Immature natural killer cell (primary cell): ENCODE results near the gene CEACAM19. TPM values are rescaled to one million over a fixed set of nuclear protein-coding genes. Genes with fewer than 3 reads are reported as not detected.
"Not testable (repeated sequence)": the region's sequence is repeated elsewhere in the genome, so short reads cannot be mapped to it uniquely, and the experiment has no call there.

ENCODE experiments used
- DNase-seq, 3 donors: peaks; one replicate each; pipeline ENCODE4 v3.0.0; 2022; ENCODE audit warnings: mixed read lengths in 1 of 3
- H3K27ac Mint-ChIP-seq, 6 donors: one replicate each; pipeline ENCODE4 v1.8.0; 2020; ENCODE audit warnings: mixed read lengths in 6 of 6, mild to moderate bottlenecking in 5 of 6, inconsistent platforms in 4 of 6, moderate library complexity in 3 of 6
- H3K27me3 Mint-ChIP-seq, 3 donors: one replicate each; pipeline ENCODE4 v1.8.0; 2020 to 2021; ENCODE audit warnings: low read depth in 3 of 3, mild to moderate bottlenecking in 3 of 3, mixed read lengths in 3 of 3, moderate library complexity in 3 of 3, inconsistent platforms in 1 of 3
- H3K36me3 Mint-ChIP-seq, 3 donors: one replicate each; pipeline ENCODE4 v1.8.0; 2020; ENCODE audit warnings: mixed read lengths in 3 of 3, inconsistent platforms in 2 of 3, mild to moderate bottlenecking in 2 of 3
- H3K4me1 Mint-ChIP-seq, 2 donors: one replicate each; pipeline ENCODE4 v1.8.0; 2020; ENCODE audit warnings: inconsistent platforms in 2 of 2, mild to moderate bottlenecking in 2 of 2, mixed read lengths in 2 of 2, moderate library complexity in 1 of 2
- H3K4me3 Mint-ChIP-seq, 5 donors: one replicate each; pipeline ENCODE4 v1.8.0; 2020; ENCODE audit warnings: mild to moderate bottlenecking in 5 of 5, mixed read lengths in 5 of 5, inconsistent platforms in 3 of 5, moderate library complexity in 3 of 5
- H3K9me3 Mint-ChIP-seq, 6 donors: one replicate each; pipeline ENCODE4 v1.8.0; 2020; ENCODE audit warnings: mild to moderate bottlenecking in 6 of 6, mixed read lengths in 6 of 6, inconsistent platforms in 4 of 6, moderate library complexity in 3 of 6
- polyA plus RNA-seq, 3 donors: library from polyadenylated mRNA; unstranded; fragments of 300-500 nt; fragmentation: Illumina TruSeq; gene quantifications; one replicate each; pipeline ENCODE4 v1.2.3, GENCODE V29; 2021

CEACAM19 gene
- polyA plus RNA-seq, 3 donors from 2014 or later, result 0.22 TPM; not detected in 2

DNA sequence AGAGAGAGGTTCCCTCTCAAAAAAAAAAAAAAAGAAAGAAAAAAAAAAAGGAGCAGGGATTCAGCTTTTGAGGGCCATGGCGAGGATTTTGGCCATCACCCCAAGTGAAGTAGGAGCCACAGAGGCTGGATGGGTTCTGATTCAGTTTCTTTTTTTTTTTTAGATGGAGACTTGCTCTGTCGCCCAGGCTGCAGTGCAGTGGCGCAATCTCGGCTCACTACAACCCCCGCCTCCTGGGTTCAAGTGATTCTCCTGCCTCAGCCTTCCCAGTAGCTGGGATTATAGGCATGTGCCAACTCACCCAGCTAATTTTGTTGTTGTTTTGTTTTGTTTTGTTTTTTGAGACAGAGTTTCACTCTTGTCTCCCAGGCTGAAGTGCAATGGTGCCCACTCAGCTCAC lies 50.1 kb downstream of the CEACAM19 start:
- DNase-seq, H3K36me3 Mint-ChIP-seq, H3K4me3 Mint-ChIP-seq: not testable (repeated sequence)

DNA sequence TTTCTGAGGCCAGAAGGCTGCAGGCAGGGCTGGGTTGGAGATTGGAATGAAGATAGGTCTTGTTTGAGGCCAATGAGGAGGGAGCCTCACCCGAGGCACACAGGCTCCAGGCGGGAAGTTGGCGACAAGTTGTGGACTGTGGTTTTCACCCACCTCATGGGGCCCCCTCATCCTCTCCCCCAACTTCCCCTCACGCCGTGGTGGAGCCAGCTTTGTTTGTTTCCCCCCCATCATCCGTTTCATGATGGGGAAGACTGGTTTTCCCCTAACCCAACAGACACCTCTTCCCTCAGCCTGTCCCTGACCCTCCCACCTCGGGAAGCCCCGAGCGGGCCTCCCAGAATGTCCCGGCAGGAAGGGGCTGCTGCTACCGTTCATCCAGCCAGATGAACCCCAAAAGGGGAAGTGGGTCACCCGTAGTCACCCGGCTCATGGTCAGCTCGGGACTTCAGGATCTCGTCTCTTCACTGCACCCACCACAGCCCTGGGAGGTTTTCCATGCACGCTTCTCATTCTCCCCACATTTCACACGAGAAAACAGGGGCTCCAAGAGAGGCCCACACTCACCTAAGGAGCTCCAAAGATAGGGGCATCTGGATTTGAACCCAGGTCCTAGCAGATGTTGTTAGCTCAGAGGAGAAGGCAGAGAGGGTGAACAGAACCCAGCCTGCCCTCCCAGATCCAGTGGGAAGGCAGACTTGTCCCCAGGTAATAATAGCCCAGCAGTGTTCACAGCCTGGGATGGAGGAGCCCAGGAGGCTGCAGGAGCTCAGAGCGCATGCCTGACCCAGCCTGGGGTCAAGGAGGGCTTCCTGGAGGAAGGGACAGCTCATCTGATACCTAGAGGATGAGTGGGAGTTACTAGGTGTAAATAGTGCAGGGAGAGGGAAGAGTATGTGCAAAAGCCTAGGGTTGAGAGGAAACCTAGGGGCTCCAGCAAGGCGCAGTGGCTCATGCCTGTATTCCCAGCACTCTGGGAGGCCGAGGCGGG lies 51.1 kb downstream of the CEACAM19 start:
- Mint-ChIP-seq H3K4me3 (no peak overlapping the region), H3K36me3 (no peaks in the 10 kb centered on the region), H3K9me3 (no peaks in the 10 kb centered on the region), H3K27ac (peak overlapping the region in 1 of 6 donors; percentile 48), H3K4me1 (peaks cover 18 to 23% of the 10 kb centered on the region in 2 donors), H3K27me3 (peaks cover 0 to 12% (median 6%) of the 10 kb centered on the region in 3 donors)
- peak in 1 of 3 donors; percentile 24 for DNase-seq

More for the DNA sequence above, 50.1 kb downstream of the CEACAM19 start:
- not testable (repeated sequence) for H3K9me3 Mint-ChIP-seq, H3K27ac Mint-ChIP-seq
- Mint-ChIP-seq H3K4me1 (peaks cover 18 to 23% of the 10 kb centered on the region in 2 donors), H3K27me3 (peaks cover 0 to 12% (median 6%) of the 10 kb centered on the region in 3 donors)

DNA sequence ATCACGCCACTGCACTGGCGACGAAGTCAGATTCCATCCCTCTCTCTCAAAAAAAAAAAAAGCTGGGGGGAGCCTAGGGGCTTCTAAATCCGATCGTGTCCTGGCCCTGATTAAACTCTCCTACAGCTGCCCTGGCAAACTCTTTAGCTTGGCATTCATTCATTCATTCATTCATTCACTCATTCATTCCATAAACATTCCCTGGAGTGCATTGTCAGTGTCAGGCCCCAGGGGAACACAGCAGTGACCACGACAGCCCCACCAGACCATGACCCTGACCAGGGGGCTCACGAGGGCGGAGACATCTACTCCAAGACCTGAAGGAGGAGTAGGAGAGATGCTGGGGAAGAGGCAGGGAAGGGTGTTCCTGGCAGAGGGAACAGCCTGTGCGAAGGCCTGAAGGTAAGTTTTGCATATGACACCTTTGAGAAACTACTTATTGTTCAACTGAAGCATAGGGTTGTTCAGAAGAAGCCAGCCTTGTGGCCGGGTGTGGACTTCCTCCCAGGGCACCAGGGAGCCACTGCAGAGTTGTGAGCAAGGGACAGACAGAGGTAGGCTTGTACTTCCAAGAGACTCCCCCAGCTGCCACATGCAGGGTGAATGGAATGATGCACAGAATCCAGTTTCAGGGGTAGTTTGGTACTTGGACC lies 52.1 kb downstream of the CEACAM19 start:
- Mint-ChIP-seq H3K27ac (peak overlapping the region in 2 of 6 donors; percentile 61 to 71), H3K4me3 (no peak overlapping the region), H3K36me3 (no peaks in the 10 kb centered on the region), H3K9me3 (no peaks in the 10 kb centered on the region), H3K4me1 (peaks cover 27 to 31% of the 10 kb centered on the region in 2 donors), H3K27me3 (peaks cover 0 to 14% (median 6%) of the 10 kb centered on the region in 3 donors)
- DNase-seq, result no peak

DNA sequence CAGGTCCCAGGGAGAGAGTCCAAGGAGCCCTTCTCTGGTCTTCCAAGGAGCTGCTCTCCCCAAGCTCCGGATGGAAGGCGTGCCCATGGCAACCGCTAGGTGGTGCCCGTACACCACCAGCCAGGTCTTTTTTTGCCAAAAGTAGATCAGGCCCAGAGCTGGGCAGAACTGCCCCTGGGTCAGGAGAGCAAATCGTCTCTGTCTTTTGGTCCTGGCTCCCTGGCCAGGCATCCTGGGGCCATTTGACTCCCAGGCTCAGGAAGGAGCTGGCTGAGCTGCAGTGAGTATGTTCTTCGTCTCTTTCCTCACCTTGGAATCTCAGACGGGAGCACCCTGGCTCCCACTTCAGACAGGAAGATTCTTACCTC lies 52.7 kb downstream of the CEACAM19 start:
- peak overlapping the region in 1 of 5 donors; percentile 49 for H3K4me3 Mint-ChIP-seq
- peaks cover 0 to 14% (median 6%) of the 10 kb centered on the region in 3 donors for H3K27me3 Mint-ChIP-seq
- H3K4me1 Mint-ChIP-seq, result peaks cover 27 to 31% of the 10 kb centered on the region in 2 donors
- H3K27ac Mint-ChIP-seq, result peak overlapping the region in 4 of 6 donors; percentile 36 to 73 (median 64)
- H3K36me3 Mint-ChIP-seq, result no peaks in the 10 kb centered on the region
- H3K9me3 Mint-ChIP-seq, result no peaks in the 10 kb centered on the region
- peak; percentile 81 to 83 (median 82) for DNase-seq

DNA sequence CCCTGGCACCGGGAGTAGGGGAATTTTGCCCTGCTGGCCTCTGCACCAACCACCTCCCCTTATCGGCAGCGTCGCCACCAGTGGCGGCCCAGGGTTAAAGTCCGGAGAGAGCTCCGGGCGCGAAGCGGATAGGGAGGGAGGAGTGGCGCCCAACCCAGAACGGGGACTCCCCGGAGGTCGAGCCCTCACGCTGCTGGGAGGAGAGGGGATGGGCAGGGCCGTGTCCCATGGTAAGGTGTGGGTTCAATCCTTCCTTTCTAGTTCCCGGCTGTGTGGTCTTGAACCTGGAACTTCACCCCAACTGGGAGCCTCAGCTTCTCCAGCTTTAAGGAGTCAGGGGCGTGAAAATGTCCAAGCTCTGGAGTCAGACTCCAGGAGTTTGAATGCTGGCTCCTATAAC lies 54.0 kb downstream of the CEACAM19 start:
- H3K4me3 Mint-ChIP-seq, result no peak overlapping the region
- DNase-seq, result no peak
- no peaks in the 10 kb centered on the region for H3K9me3 Mint-ChIP-seq
- no peaks in the 10 kb centered on the region for H3K36me3 Mint-ChIP-seq
- peaks cover 27 to 31% of the 10 kb centered on the region in 2 donors for H3K4me1 Mint-ChIP-seq
- H3K27me3 Mint-ChIP-seq, result peaks cover 2 to 15% (median 6%) of the 10 kb centered on the region in 3 donors
- no peak overlapping the region for H3K27ac Mint-ChIP-seq

DNA sequence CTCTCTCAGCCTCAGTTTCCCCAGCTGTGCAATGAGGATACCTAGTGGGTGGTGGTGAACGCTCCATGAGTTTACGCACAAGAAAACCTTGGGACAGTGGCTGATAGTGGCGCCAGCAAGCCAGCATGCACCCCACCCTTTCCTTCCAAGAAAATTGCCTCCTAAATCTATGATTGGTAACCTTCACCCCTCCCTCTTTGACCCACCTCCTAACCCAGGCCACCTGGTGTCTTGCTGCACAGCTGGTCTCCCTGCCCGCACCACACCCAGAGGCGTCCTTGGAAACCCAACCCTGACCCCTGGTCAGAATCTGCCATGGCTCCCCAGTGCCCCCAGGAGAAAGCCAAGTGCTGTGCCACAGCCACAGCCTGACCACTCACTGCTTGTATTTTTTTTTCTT lies 54.4 kb downstream of the CEACAM19 start:
- Mint-ChIP-seq H3K4me3 (no peak overlapping the region), H3K27me3 (peaks cover 2 to 15% (median 6%) of the 10 kb centered on the region in 3 donors), H3K36me3 (no peaks in the 10 kb centered on the region), H3K4me1 (peaks cover 27 to 31% of the 10 kb centered on the region in 2 donors), H3K27ac (peak overlapping the region in 1 of 6 donors; percentile 74), H3K9me3 (no peaks in the 10 kb centered on the region)
- no peak for DNase-seq

DNA sequence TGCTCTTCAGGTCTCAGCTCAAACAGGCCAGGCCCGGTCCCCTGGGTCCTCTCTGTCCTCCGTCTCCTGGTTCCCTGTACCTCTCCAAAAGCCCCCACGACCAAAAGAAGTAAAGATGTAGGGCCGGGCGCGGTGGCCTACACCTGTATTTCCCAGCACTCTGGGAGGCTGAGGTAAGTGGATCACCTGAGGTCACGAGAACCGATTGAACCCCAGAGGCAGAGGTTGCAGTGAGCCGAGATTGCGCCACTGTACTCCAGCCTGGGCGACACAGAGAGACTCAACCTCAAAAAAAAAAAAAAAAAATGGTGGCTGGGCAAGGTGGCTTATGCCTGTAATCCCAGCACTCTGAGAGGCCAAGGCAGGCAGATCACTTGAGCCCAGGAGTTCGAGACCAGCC lies 55.2 kb downstream of the CEACAM19 start:
- no peak overlapping the region for H3K4me3 Mint-ChIP-seq
- H3K27ac Mint-ChIP-seq, result no peak overlapping the region
- no peaks in the 10 kb centered on the region for H3K9me3 Mint-ChIP-seq
- no peak for DNase-seq
- H3K27me3 Mint-ChIP-seq, result peaks cover 2 to 15% (median 6%) of the 10 kb centered on the region in 3 donors
- peaks cover 27 to 31% of the 10 kb centered on the region in 2 donors for H3K4me1 Mint-ChIP-seq
- H3K36me3 Mint-ChIP-seq, result no peaks in the 10 kb centered on the region

DNA sequence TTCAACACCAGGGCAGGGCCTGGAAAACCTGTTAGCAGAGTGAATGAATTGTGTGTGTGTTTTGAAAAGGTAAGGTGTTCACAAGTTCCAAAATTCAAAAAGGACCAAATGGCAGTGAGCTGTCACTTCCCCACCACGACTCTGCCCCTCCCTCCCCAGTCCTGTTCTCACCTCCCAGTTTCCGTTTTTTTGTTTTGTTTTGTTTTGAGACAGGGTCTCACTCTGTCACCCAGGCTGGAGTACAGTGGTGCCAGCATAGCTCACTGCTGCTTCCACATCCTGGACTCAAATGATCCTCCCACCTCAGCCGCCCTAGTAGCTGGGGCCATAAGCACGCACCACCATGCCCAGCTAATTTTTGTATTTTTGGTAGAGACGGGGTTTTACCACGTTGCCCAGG lies 56.9 kb downstream of the CEACAM19 start:
- no peak for DNase-seq
- peak overlapping the region in 3 of 6 donors; percentile 64 to 73 (median 69) for H3K27ac Mint-ChIP-seq
- H3K27me3 Mint-ChIP-seq, result peaks cover 4 to 10% (median 9%) of the 10 kb centered on the region in 3 donors
- H3K9me3 Mint-ChIP-seq, result no peaks in the 10 kb centered on the region
- H3K4me1 Mint-ChIP-seq, result peaks cover 24 to 26% of the 10 kb centered on the region in 2 donors
- peak overlapping the region in 2 of 5 donors; percentile 4 to 31 for H3K4me3 Mint-ChIP-seq
- H3K36me3 Mint-ChIP-seq, result no peaks in the 10 kb centered on the region

DNA sequence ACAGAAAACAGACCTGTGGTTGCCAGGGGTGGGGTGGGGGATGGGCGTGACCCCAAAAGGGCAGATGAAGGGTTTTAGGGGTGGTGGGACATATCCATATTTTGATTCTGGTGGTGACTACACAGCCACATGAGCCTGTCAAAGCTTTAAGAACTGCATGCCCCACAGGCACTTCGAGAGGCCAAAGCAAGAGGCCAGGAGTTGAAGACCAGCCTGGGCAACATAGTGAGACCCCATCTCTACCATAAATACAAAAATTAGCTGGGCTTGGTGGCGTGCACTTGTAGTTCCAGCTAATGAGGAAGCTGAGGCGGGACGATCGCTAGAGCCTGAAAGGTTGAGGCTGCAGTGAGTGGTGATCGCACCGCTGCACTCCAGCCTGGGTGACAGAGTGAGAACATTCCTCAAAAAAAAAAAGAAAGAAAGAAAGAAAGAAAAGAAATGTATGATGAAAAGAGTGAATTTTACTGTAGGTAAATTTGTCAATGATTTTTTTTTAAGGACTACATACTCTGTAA lies 58.3 kb downstream of the CEACAM19 start:
- Mint-ChIP-seq H3K27me3 (peaks cover 3 to 7% (median 4%) of the 10 kb centered on the region in 3 donors), H3K4me3 (no peak overlapping the region), H3K27ac (no peak overlapping the region), H3K4me1 (peaks cover 11 to 12% of the 10 kb centered on the region in 2 donors), H3K9me3 (no peaks in the 10 kb centered on the region), H3K36me3 (no peaks in the 10 kb centered on the region)
- no peak for DNase-seq

DNA sequence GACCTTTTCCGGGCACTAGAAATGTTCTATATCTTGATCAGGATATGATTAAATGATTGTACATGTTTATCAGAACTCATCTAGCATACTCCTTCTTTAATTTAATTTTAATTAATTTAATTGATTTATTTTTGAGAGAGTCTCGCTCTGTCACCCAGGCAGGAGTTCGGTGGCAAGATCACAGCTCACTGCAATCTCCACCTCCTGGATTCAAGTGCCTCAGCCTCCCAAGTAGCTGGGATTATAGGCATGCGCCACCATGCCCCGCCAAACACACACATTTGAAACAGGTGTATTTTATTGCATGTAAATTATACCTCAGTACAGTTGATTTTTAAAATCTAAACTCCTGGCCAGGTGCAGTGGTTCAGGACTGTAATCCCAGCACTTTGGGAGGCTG lies 59.8 kb downstream of the CEACAM19 start:
- DNase-seq, result no peak
- Mint-ChIP-seq H3K36me3 (no peaks in the 10 kb centered on the region), H3K4me1 (peaks cover 14% of the 10 kb centered on the region in 2 donors), H3K27me3 (peaks cover 4 to 8% (median 5%) of the 10 kb centered on the region in 3 donors), H3K4me3 (no peak overlapping the region), H3K27ac (no peak overlapping the region), H3K9me3 (no peaks in the 10 kb centered on the region)

DNA sequence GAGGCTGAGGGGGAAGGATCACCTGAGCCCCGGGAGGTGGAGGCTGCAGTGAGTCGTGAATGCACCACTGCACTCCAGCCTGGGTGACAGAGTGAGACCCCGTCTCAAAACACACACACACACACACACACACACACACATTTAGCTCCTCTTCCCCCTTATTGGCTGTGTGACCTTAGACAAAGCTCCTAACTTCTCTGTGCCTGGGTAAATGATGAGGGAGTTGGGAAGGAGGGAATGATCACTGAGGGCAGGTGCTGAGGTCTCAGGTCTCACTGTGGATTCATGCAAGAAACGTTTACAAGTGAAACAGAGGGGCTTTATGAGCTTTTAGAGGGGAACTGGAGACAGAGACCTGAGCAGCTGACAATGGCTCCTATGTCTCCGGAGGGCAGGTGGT lies 60.3 kb downstream of the CEACAM19 start:
- no peak overlapping the region for H3K4me3 Mint-ChIP-seq
- H3K27ac Mint-ChIP-seq, result peak overlapping the region in 1 of 6 donors; percentile 41
- peaks cover 4 to 8% (median 8%) of the 10 kb centered on the region in 3 donors for H3K27me3 Mint-ChIP-seq
- peaks cover 14 to 18% of the 10 kb centered on the region in 2 donors for H3K4me1 Mint-ChIP-seq
- H3K36me3 Mint-ChIP-seq, result no peaks in the 10 kb centered on the region
- DNase-seq, result no peak
- H3K9me3 Mint-ChIP-seq, result no peaks in the 10 kb centered on the region

DNA sequence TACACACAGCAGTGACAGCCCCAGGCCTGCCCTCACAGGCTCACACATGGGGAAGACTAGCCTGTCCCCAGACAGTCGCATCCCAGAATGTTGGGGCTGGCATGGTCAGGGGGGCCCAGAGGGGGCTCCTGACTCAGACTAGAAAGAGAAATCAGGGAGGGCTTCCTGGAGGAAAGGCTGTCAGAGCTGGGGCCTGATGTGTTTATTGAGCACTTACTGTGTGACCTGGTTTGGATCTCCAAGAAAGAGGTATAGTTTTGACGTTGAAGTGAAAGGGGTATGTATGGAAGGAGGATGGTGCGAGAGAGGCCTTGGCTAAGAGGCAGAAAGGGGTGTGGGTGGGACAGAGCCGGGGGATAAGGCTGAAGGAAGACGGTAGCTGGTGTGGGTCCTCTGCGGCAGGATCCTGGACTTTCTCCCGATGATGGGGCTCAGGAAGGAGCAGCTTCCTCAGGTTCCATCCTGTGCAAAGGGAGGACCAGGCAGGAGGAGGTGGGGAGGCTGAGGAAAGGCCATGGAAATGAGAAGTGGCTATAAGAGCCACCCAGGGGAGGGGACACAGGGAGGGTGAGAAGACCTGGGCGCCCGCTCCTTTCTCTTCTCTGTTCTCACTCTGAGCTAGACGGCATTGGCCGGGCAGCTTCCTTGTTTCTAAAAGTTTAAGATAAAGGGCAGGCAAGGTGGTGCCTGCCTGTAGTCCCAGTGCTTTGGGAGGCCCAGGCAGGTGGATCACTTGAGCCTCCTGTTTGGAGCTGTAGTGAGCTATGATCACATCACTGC lies 61.1 kb downstream of the CEACAM19 start:
- no peaks in the 10 kb centered on the region for H3K36me3 Mint-ChIP-seq
- no peaks in the 10 kb centered on the region for H3K9me3 Mint-ChIP-seq
- peaks cover 22 to 26% of the 10 kb centered on the region in 2 donors for H3K4me1 Mint-ChIP-seq
- H3K27ac Mint-ChIP-seq, result peak overlapping the region in 1 of 6 donors; percentile 13
- no peak overlapping the region for H3K4me3 Mint-ChIP-seq
- H3K27me3 Mint-ChIP-seq, result peaks cover 4 to 8% (median 8%) of the 10 kb centered on the region in 3 donors
- DNase-seq, result no peak
